ENCODE data around the gene CNTN2. TPM values are rescaled to one million over a fixed set of nuclear protein-coding genes. Genes with fewer than 3 reads are reported as not detected.
A peak's percentile ranks its signal among the peaks of the same experiment; 100 is the strongest.

Gene CNTN2
- total RNA-seq, 2 donors from 2014 or later, result 0.13 TPM; not detected in 1

DNA sequence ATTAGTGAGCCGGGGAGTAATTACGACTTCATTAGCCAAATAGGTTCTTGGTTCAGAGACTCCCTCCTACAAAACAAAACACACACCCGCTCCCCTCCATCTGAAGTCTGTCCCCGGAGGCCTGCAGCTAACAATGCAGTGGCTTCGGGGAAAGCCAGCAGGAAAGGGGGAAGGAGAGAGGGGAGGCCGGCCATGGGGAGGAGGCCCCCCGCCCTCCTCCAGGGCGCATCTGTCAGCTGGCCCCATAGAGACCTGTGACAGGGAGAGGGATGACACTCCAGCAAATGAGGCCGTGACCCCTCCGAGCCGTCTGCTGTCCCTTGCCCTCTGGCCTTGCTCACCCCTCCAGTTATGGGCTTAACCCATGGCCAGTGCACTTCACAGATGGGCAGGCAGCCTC, 12.1 kb upstream of the CNTN2 start:
- H3K4me1 Mint-ChIP-seq, result peaks cover 16% of the 10 kb centered on the region
- H3K9me3 Mint-ChIP-seq, result no peaks in the 10 kb centered on the region
- no peaks in the 10 kb centered on the region for H3K36me3 ChIP-seq (ENCODE audit: control insufficient read depth, insufficient read depth, low read length)
- peak overlapping the region; percentile 59 for H3K27ac ChIP-seq (ENCODE audit: low read depth, low read length)
- H3K4me1 ChIP-seq (ENCODE audit: control insufficient read depth, insufficient read depth, low read length), result peaks cover 11% of the 10 kb centered on the region
- 50 to 86% methylated on average over 1 to 11 of the region's 11 CpGs for WGBS, 2 experiments (ENCODE audit: insufficient coverage in 1 of 2, insufficient read length in 1 of 2)
- H3K4me3 Mint-ChIP-seq, result no peak overlapping the region
- no peaks in the 10 kb centered on the region for H3K36me3 Mint-ChIP-seq (ENCODE audit: low read depth)
- peaks cover 21% of the 10 kb centered on the region for H3K27me3 Mint-ChIP-seq (ENCODE audit: insufficient read depth)
- H3K27ac Mint-ChIP-seq, result no peak overlapping the region
- peaks cover 12% of the 10 kb centered on the region for H3K27me3 ChIP-seq (ENCODE audit: control insufficient read depth, insufficient read depth, low read length, poor library complexity, severe bottlenecking)
- no peak overlapping the region for H3K4me3 ChIP-seq (ENCODE audit: low read length)
- TF ChIP-seq, protein P1, sequence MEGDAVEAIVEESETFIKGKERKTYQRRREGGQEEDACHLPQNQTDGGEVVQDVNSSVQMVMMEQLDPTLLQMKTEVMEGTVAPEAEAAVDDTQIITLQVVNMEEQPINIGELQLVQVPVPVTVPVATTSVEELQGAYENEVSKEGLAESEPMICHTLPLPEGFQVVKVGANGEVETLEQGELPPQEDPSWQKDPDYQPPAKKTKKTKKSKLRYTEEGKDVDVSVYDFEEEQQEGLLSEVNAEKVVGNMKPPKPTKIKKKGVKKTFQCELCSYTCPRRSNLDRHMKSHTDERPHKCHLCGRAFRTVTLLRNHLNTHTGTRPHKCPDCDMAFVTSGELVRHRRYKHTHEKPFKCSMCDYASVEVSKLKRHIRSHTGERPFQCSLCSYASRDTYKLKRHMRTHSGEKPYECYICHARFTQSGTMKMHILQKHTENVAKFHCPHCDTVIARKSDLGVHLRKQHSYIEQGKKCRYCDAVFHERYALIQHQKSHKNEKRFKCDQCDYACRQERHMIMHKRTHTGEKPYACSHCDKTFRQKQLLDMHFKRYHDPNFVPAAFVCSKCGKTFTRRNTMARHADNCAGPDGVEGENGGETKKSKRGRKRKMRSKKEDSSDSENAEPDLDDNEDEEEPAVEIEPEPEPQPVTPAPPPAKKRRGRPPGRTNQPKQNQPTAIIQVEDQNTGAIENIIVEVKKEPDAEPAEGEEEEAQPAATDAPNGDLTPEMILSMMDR (conservative IDR thresholded peaks at IDR 0.05), result no peak
- H3K9ac ChIP-seq (ENCODE audit: extremely low read depth, low read length, poor library complexity, severe bottlenecking), result no peak overlapping the region
- no peaks in the 10 kb centered on the region for H3K9me3 ChIP-seq (ENCODE audit: control insufficient read depth, low read length)
- DNase-seq, result no peak

DNA sequence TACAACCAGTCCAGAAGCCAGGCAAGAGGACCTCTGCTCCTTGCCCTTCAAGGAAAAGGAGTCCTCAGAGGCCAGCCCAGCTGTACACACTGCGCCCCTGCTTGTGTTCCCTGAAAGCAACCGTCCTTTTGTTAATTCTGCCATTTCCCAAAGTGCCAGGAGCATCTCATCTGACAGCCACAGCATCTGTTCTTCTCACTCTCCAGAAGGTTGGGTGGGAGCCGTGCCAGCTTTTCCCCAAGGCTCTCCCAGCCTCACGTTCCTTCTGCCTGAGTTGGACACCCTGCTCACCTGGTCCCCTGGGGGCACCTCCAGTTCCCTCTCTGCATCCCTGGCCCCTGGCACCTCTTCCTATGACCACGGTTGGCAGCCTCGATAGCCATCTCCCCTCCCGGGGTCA, 10.5 kb upstream of the CNTN2 start:
- Mint-ChIP-seq H3K4me1 (peaks cover 9% of the 10 kb centered on the region), H3K36me3 (ENCODE audit: low read depth) (no peaks in the 10 kb centered on the region), H3K9me3 (no peaks in the 10 kb centered on the region), H3K4me3 (no peak overlapping the region), H3K27me3 (ENCODE audit: insufficient read depth) (peaks cover 25% of the 10 kb centered on the region), H3K27ac (no peak overlapping the region)
- H3K9ac ChIP-seq (ENCODE audit: extremely low read depth, low read length, poor library complexity, severe bottlenecking), result no peak overlapping the region
- H3K9me3 ChIP-seq (ENCODE audit: control insufficient read depth, low read length), result no peaks in the 10 kb centered on the region
- no peaks in the 10 kb centered on the region for H3K36me3 ChIP-seq (ENCODE audit: control insufficient read depth, insufficient read depth, low read length)
- no peak overlapping the region for H3K4me3 ChIP-seq (ENCODE audit: low read length)
- TF ChIP-seq, protein P1 (conservative IDR thresholded peaks at IDR 0.05), result no peak
- 92 to 94% methylated on average over 7 of the region's 7 CpGs for WGBS, 2 experiments (ENCODE audit: insufficient coverage in 1 of 2, insufficient read length in 1 of 2)
- peaks cover 12% of the 10 kb centered on the region for H3K27me3 ChIP-seq (ENCODE audit: control insufficient read depth, insufficient read depth, low read length, poor library complexity, severe bottlenecking)
- H3K4me1 ChIP-seq (ENCODE audit: control insufficient read depth, insufficient read depth, low read length), result peaks cover 2% of the 10 kb centered on the region
- H3K27ac ChIP-seq (ENCODE audit: low read depth, low read length), result no peak overlapping the region
- DNase-seq, result no peak

DNA sequence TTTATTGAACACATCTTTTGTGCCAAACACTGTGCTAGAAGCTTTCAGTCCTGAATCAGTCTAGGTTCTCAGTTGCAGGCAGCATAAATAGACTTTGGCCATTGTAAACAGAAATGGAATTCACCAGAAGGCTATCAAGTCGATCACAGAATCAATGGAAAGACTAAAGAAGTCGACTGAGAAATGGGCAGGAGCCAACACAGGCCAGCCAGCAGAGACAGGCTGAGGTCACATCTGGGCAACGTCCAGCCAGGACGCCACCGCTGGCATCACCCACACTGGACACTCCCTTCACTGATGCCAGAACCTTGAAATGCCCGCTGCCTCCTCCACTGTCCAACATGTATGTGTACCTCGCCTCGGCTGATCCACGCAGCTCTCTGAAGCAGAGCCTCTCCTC, 5.5 kb upstream of the CNTN2 start:
- WGBS, 2 experiments (ENCODE audit: insufficient coverage in 1 of 2, insufficient read length in 1 of 2), result 94 to 97% methylated on average over 9 of the region's 9 CpGs

More for the DNA sequence above, 5.5 kb upstream of the CNTN2 start:
- H3K9me3 ChIP-seq (ENCODE audit: control insufficient read depth, low read length), result no peaks in the 10 kb centered on the region
- no peak overlapping the region for H3K9ac ChIP-seq (ENCODE audit: extremely low read depth, low read length, poor library complexity, severe bottlenecking)
- peaks cover 58% of the 10 kb centered on the region for H3K27me3 Mint-ChIP-seq (ENCODE audit: insufficient read depth)
- no peaks in the 10 kb centered on the region for H3K36me3 ChIP-seq (ENCODE audit: control insufficient read depth, insufficient read depth, low read length)
- H3K27ac ChIP-seq (ENCODE audit: low read depth, low read length), result no peak overlapping the region
- H3K9me3 Mint-ChIP-seq, result no peaks in the 10 kb centered on the region
- H3K4me1 Mint-ChIP-seq, result peaks cover 2% of the 10 kb centered on the region
- H3K4me1 ChIP-seq (ENCODE audit: control insufficient read depth, insufficient read depth, low read length), result peaks cover 2% of the 10 kb centered on the region
- H3K27ac Mint-ChIP-seq, result no peak overlapping the region
- H3K27me3 ChIP-seq (ENCODE audit: control insufficient read depth, insufficient read depth, low read length, poor library complexity, severe bottlenecking), result peaks cover 40% of the 10 kb centered on the region
- no peak for DNase-seq
- no peaks in the 10 kb centered on the region for H3K36me3 Mint-ChIP-seq (ENCODE audit: low read depth)
- H3K4me3 ChIP-seq (ENCODE audit: low read length), result no peak overlapping the region
- TF ChIP-seq, protein P1 (conservative IDR thresholded peaks at IDR 0.05), result no peak
- no peak overlapping the region for H3K4me3 Mint-ChIP-seq

All from endodermal cell (in vitro differentiated cells).